Psoas muscle (tissue), 8 donors: ENCODE measurements around the gene HOXD9. TPM values are rescaled to one million over a fixed set of nuclear protein-coding genes. Genes with fewer than 3 reads are reported as not detected.

Source experiments
- ATAC-seq, 4 donors: fragments of 200-7000 bp; cut with Tn5 transposase; one replicate each; pipeline ENCODE4 v1.9.1; 2020; ENCODE audit warnings: moderate library complexity in 3 of 4, mild to moderate bottlenecking in 2 of 4
- DNase-seq, 2 donors: peaks; one replicate each; pipeline ENCODE4 v3.0.0-alpha.2; 2020
- H3K27ac ChIP-seq: fragments of 200-600 bp; one replicate; pipeline ENCODE4 v1.8.0; 2022
- H3K27me3 ChIP-seq, 3 donors: fragments of 200-600 bp in 1 of 3; one replicate each; pipeline versions ENCODE4 v1.6.1 to v1.8.0; 2013 to 2022; ENCODE audit warnings: low read length in 2 of 3, mild to moderate bottlenecking in 2 of 3, moderate library complexity in 1 of 3; ENCODE audit not compliant: insufficient read depth in 3 of 3
- H3K36me3 ChIP-seq, 2 donors: fragments of 200-600 bp in 1 of 2; one replicate each; pipeline versions ENCODE4 v1.6.1 to v1.8.0; 2013 to 2022; ENCODE audit warnings: low read depth in 1 of 2, mild to moderate bottlenecking in 1 of 2, moderate library complexity in 1 of 2; ENCODE audit not compliant: insufficient read depth in 1 of 2
- H3K4me1 ChIP-seq: fragments of 200-600 bp; one replicate; pipeline ENCODE4 v1.8.0; 2022
- H3K4me3 ChIP-seq: fragments of 200-600 bp; one replicate; pipeline ENCODE4 v1.8.0; 2022; ENCODE audit warnings: mild to moderate bottlenecking
- H3K9me3 ChIP-seq: fragments of 200-600 bp; one replicate; pipeline ENCODE4 v1.8.0; 2022
- WGBS, 3 donors: extraction: QIAGEN DNeasy Blood & Tissue Kit; methylation state at CpG; one replicate each; pipeline versions ENCODE4 v1.1.6 to v1.1.7; 2013; 5-methylcytosine and 5-hydroxymethylcytosine counted together
- intact Hi-C, 2 donors: fragments of 100-400 bp; cut with DNase I; formaldehyde crosslinking; loops; one replicate each; pipeline versions ENCODE4 v1.11.0 to v1.14.2; 2022
- polyA plus RNA-seq, 3 donors: library from polyadenylated mRNA; stranded (reverse); fragments of 200-250 nt; gene quantifications; one replicate each; pipeline ENCODE4 v1.2.3, GENCODE V29; 2013
- total RNA-seq, 4 donors: library from RNA; stranded (reverse); fragmentation: NEBNext Ultra II Directional in 2 of 4; extraction: Animal tissue kit (Norgen Biotek cat#: 25700) in 2 of 4; gene quantifications; one replicate each; pipeline versions ENCODE4 v1.2.1 to v1.2.4, GENCODE V29; 2021 to 2023
- TF ChIP-seq, protein P1 (sequence below): fragments of 200-600 bp; IDR thresholded peaks from one replicate; pipeline ENCODE4 v1.8.0; 2022; ENCODE audit warnings: antibody characterized with exemption
- donor health status: healthy with polysubstance abuse.
- donor health status: DM: no; HTN: no; CAD: no; lungs with moderate emphysema.
- donor health status: Bipolar disorder and iron deficiency.
- donor health status: healthy.
- donor health status: DM: yes; HTN: yes; CAD: no.
- donor health status: DM: no; HTN: no; CAD: no.
- donor health status: DM: no; HTN: no; CAD: no.
- donor health status: DM: yes; HTN: yes; CAD: no.

Gene HOXD9
- total and polyA plus RNA-seq, 7 donors, result 0.43 to 4.4 (median 1.7) TPM

DNA sequence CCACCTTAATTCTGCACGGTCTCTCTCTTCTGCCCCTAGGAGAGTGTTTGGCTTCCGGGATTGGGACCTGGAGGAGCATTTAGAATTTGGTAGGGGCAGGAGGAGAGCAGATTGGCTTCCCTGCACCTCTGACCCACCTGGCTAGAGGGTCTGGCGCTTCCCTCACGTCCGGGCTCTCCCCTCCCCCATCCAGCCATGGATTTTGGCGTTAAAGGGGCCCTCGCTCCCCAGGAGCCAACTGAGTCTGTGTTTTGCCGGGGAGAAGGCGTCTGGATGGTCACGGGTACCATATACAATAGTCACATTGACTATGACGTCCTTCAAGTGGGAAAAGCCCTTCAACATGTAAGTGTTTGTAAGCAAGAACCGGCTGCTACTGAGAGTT lies 41.1 kb downstream of the HOXD9 start:
- Histone ChIP-seq H3K27ac (no peak overlapping the region), H3K4me1 (no peaks in the 10 kb centered on the region), H3K9me3 (no peaks in the 10 kb centered on the region), H3K4me3 (no peak overlapping the region), H3K27me3 (peaks cover 0 to 7% (median 2%) of the 10 kb centered on the region in 3 donors), H3K36me3 (no peaks in the 10 kb centered on the region)
- intact Hi-C loops, result no loop called here
- 71 to 80% (median 73%) methylated on average over 12 of the region's 12 CpGs for WGBS, 3 donors
- no peak for ATAC-seq
- TF ChIP-seq, protein P1, sequence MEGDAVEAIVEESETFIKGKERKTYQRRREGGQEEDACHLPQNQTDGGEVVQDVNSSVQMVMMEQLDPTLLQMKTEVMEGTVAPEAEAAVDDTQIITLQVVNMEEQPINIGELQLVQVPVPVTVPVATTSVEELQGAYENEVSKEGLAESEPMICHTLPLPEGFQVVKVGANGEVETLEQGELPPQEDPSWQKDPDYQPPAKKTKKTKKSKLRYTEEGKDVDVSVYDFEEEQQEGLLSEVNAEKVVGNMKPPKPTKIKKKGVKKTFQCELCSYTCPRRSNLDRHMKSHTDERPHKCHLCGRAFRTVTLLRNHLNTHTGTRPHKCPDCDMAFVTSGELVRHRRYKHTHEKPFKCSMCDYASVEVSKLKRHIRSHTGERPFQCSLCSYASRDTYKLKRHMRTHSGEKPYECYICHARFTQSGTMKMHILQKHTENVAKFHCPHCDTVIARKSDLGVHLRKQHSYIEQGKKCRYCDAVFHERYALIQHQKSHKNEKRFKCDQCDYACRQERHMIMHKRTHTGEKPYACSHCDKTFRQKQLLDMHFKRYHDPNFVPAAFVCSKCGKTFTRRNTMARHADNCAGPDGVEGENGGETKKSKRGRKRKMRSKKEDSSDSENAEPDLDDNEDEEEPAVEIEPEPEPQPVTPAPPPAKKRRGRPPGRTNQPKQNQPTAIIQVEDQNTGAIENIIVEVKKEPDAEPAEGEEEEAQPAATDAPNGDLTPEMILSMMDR, result no peak
- DNase-seq, result no peak

DNA sequence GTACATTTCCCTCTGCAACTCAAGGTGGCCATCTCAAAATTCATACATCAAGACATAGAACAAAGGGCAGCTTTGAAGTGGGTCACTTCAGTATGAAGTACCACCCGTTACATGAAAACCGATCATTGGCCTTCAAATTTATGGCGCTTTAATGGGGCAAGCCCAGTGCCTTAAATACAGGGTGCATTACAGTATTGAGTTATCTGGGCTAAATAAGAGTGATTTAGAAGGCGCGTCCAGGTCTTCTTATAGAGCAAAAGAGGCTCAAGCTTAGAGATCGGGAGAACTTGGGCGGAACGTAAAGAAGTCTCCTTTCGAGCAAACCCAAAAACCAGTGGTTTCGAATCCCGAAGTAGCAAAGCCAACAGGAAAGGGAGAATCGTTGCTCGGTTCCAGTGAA lies 41.7 kb downstream of the HOXD9 start:
- no peak overlapping the region for H3K4me3 ChIP-seq
- no peaks in the 10 kb centered on the region for H3K36me3 ChIP-seq
- intact Hi-C loops, result no loop called here
- no peaks in the 10 kb centered on the region for H3K9me3 ChIP-seq
- DNase-seq, result no peak
- H3K4me1 ChIP-seq, result no peaks in the 10 kb centered on the region
- no peak overlapping the region for H3K27ac ChIP-seq
- H3K27me3 ChIP-seq, result peaks cover 0 to 7% (median 2%) of the 10 kb centered on the region in 3 donors
- no peak for ATAC-seq
- TF ChIP-seq, protein P1, result no peak
- 75% methylated on average over 13 of the region's 13 CpGs for WGBS, 3 donors

DNA sequence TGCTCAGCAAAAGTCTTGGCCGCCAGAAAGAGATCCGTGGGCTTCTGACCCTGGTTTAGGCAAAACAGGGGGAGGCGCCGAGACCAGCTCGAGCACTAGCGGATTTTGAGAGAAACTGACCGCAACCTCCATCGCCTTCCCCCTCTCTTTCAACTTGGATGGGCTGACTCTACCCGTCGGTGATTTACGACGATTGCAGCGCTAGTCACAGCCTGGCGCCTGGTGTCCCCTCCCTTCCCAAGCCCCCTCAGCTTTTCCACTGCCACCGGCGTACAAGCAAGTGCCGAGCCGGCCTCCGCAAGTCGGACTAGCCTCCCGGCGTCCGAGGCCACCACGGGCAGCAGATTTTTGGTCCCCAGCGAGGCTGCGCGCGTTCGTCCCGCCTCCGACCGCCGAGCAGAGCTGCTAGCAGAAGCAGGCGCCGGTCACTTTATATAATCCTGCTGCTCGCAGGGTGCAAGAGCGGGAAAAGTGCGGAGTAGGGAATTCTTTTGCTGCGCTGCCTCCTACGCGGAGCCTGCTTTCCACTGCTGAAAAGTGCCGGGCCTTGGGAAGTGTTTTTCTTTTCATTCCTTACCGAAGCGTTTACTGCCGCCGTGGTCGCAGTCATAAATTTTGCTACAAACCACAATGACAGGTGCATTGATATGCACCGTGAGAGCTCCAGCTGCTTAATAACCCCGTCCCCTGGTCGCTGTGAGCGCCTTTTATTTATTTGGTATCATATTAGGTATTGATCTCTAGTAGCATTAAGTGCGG lies 42.3 kb downstream of the HOXD9 start:
- ATAC-seq, result no peak
- Histone ChIP-seq H3K4me3 (no peak overlapping the region), H3K9me3 (no peaks in the 10 kb centered on the region), H3K27ac (no peak overlapping the region), H3K27me3 (peaks cover 0 to 7% (median 2%) of the 10 kb centered on the region in 3 donors), H3K4me1 (no peaks in the 10 kb centered on the region), H3K36me3 (no peaks in the 10 kb centered on the region)
- no peak for DNase-seq
- TF ChIP-seq, protein P1, result no peak
- intact Hi-C loops, result no loop called here
- WGBS, 3 donors, result 47 to 50% (median 48%) methylated on average over 52 of the region's 52 CpGs

DNA sequence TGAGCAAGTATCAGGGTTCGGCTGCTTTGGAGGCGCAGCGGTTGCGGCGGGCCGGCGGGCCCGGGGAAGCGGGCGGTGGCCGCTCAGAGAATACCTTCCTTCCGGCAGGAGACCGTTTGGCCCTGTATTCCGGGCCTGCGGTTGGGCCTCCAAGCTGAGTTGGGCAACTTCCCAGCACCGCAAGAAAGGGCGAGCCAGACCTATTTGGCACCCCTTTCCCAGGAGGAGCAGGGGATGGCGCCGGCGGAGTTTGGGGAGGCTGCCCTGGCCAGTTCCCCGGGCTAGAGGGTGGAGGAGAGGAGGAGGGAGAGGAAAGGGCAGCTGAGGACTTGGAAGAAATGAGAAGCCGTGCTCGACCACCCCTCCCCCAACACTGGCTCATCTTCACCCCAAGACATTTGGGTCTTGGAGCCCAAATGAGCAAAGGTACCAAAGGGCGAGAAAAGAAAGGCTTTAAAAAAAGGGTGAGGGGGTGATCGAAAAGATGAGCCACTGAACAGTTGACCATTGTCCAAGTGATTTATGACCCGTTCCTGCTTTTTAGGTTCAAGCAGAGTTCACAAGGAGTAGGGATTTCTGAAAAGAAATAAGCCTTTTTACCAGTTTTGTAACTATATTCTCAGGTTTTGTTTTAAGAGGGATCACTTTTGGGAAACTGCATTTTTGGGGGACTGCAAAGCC lies 43.0 kb downstream of the HOXD9 start:
- no peak for ATAC-seq

More for the DNA sequence above, 43.0 kb downstream of the HOXD9 start:
- intact Hi-C loops, result no loop called here
- H3K4me3 ChIP-seq, result no peak overlapping the region
- DNase-seq, result no peak
- H3K27ac ChIP-seq, result no peak overlapping the region
- TF ChIP-seq, protein P1, result no peak
- WGBS, 3 donors, result 57 to 61% (median 61%) methylated on average over 26 of the region's 26 CpGs
- no peaks in the 10 kb centered on the region for H3K9me3 ChIP-seq
- H3K27me3 ChIP-seq, result peaks cover 0 to 7% (median 2%) of the 10 kb centered on the region in 3 donors
- H3K36me3 ChIP-seq, result no peaks in the 10 kb centered on the region
- no peaks in the 10 kb centered on the region for H3K4me1 ChIP-seq
